Hepatocyte (in vitro differentiated cells): Measurements from ENCODE around the gene SLC4A3. TPM values are rescaled to one million over a fixed set of nuclear protein-coding genes. Genes with fewer than 3 reads are reported as not detected.

ENCODE experiments used
- DNase-seq: peaks from one replicate; pipeline ENCODE4 v3.0.0-alpha.2; 2016; ENCODE audit warnings: low spot score
- H2AFZ ChIP-seq: fragments of 200-600 bp; sonication (generic); 2 replicates; pipeline ENCODE4 v1.6.0; 2016; ENCODE audit warnings: antibody characterized with exemption, mild to moderate bottlenecking
- H3K27ac ChIP-seq: fragments of 200-600 bp; sonication (generic); 2 replicates; pipeline ENCODE4 v1.5.1; 2016; ENCODE audit warnings: mild to moderate bottlenecking
- H3K27me3 ChIP-seq: fragments of 200-600 bp; sonication (generic); 2 replicates; pipeline ENCODE4 v1.6.1; 2016
- H3K36me3 ChIP-seq: fragments of 200-600 bp; sonication (generic); replicated peaks from 2 replicates; pipeline ENCODE4 v1.5.1; 2016; ENCODE audit warnings: low read depth; ENCODE audit not compliant: insufficient read depth
- H3K4me1 ChIP-seq: fragments of 200-600 bp; sonication (generic); 2 replicates; pipeline ENCODE4 v1.5.1; 2016; ENCODE audit warnings: mild to moderate bottlenecking, moderate library complexity; ENCODE audit not compliant: insufficient read depth
- H3K4me2 ChIP-seq: fragments of 200-600 bp; sonication (generic); 2 replicates; pipeline ENCODE4 v1.6.0; 2016
- H3K4me3 ChIP-seq: fragments of 200-600 bp; sonication (generic); 2 replicates; pipeline ENCODE4 v1.5.1; 2016; ENCODE audit warnings: mild to moderate bottlenecking
- H3K79me2 ChIP-seq: fragments of 200-600 bp; sonication (generic); 2 replicates; pipeline ENCODE4 v1.6.0; 2017; ENCODE audit warnings: mild to moderate bottlenecking
- H3K9me2 ChIP-seq: fragments of 200-600 bp; sonication (generic); replicated peaks from 2 replicates; pipeline ENCODE4 v1.6.0; 2017; ENCODE audit warnings: mild to moderate bottlenecking; ENCODE audit not compliant: insufficient read depth
- H3K9me3 ChIP-seq: fragments of 200-600 bp; sonication (generic); 2 replicates; pipeline ENCODE4 v1.5.1; 2016; ENCODE audit warnings: low read depth, mild to moderate bottlenecking
- H4K20me1 ChIP-seq: fragments of 200-600 bp; sonication (generic); 2 replicates; pipeline ENCODE4 v1.6.0; 2016; ENCODE audit warnings: mild to moderate bottlenecking; ENCODE audit not compliant: insufficient read depth, poor library complexity, severe bottlenecking
- CTCF ChIP-seq: fragments of 200-600 bp; sonication (generic); IDR thresholded peaks from 2 replicates; pipeline ENCODE4 v1.5.1; 2016; ENCODE audit warnings: antibody characterized with exemption, mild to moderate bottlenecking; ENCODE audit not compliant: poor library complexity
- EZH2 ChIP-seq: fragments of 200-600 bp; sonication (generic); IDR thresholded peaks from 2 replicates; pipeline ENCODE4 v1.6.1; 2016; ENCODE audit warnings: antibody characterized with exemption, mild to moderate bottlenecking, borderline replicate concordance
- EZH2phosphoT487 ChIP-seq: fragments of 200-600 bp; sonication (generic); IDR thresholded peaks from one replicate; pipeline ENCODE4 v1.6.1; 2018; ENCODE audit warnings: antibody characterized with exemption, mild to moderate bottlenecking, low read depth, moderate library complexity; ENCODE audit not compliant: unreplicated experiment, severe bottlenecking
- WGBS: methylation state at CpG from one replicate; pipeline ENCODE4 v1.1.6; 2016; ENCODE audit warnings: low lambda C conversion rate; ENCODE audit errors: missing lambda C conversion rate; 5-methylcytosine and 5-hydroxymethylcytosine counted together
- polyA plus RNA-seq: library from polyadenylated mRNA; unstranded; fragments of >200 nt; fragmentation: Nextera tagmentation; extraction: Ambion mirVana; gene quantifications from 2 replicates; pipeline ENCODE4 v1.2.1, GENCODE V29; 2016
- total RNA-seq: library from RNA; depleted of rRNA; stranded (reverse); fragments of >200 nt; gene quantifications from 2 replicates; pipeline ENCODE4 v1.2.3, GENCODE V29; 2014

The SLC4A3 gene
- total and polyA plus RNA-seq, 2 experiments from 2014 or later, result 3.0 to 8.1 TPM

- no peaks in the 10 kb centered on the region for H3K9me3 ChIP-seq
- no peak for DNase-seq
- TF ChIP-seq EZH2 (no peak), EZH2phosphoT487 (no peak), CTCF (no peak)
- no peaks in the 10 kb centered on the region for H3K79me2 ChIP-seq
- peaks cover 7% of the 10 kb centered on the region for H3K4me1 ChIP-seq
- H4K20me1 ChIP-seq, result no peaks in the 10 kb centered on the region
- no peaks in the 10 kb centered on the region for H3K27me3 ChIP-seq
- no peak overlapping the region for H2AFZ ChIP-seq
- no peaks in the 10 kb centered on the region for H3K9me2 ChIP-seq
- no peak overlapping the region for H3K27ac ChIP-seq
- no peaks in the 10 kb centered on the region for H3K36me3 ChIP-seq
- no peak overlapping the region for H3K4me3 ChIP-seq
- H3K4me2 ChIP-seq, result no peak overlapping the region
- WGBS, result 93% methylated on average over 9 of the region's 9 CpGs
Measured at GRCh38 chr2:219631406-219631891, 4.0 kb downstream of the SLC4A3 start.

- Histone ChIP-seq H3K9me3 (no peaks in the 10 kb centered on the region), H3K79me2 (no peaks in the 10 kb centered on the region), H3K4me3 (no peak overlapping the region), H4K20me1 (no peaks in the 10 kb centered on the region), H3K36me3 (no peaks in the 10 kb centered on the region), H3K4me2 (no peak overlapping the region), H3K4me1 (peaks cover 7% of the 10 kb centered on the region), H2AFZ (no peak overlapping the region), H3K27me3 (no peaks in the 10 kb centered on the region), H3K9me2 (no peaks in the 10 kb centered on the region), H3K27ac (no peak overlapping the region)
- DNase-seq, result no peak
- 92% methylated on average over 32 of the region's 34 CpGs for WGBS
- TF ChIP-seq EZH2phosphoT487 (no peak), EZH2 (no peak), CTCF (no peak)
Measured at GRCh38 chr2:219631904-219632759, 4.7 kb downstream of the SLC4A3 start.

- peaks cover 6% of the 10 kb centered on the region for H3K4me1 ChIP-seq
- H2AFZ ChIP-seq, result no peak overlapping the region
- H3K79me2 ChIP-seq, result no peaks in the 10 kb centered on the region
- H3K9me2 ChIP-seq, result no peaks in the 10 kb centered on the region
- no peaks in the 10 kb centered on the region for H4K20me1 ChIP-seq
- WGBS, result 92% methylated on average over 8 of the region's 8 CpGs
- H3K27me3 ChIP-seq, result no peaks in the 10 kb centered on the region
- H3K9me3 ChIP-seq, result no peaks in the 10 kb centered on the region
- H3K27ac ChIP-seq, result no peak overlapping the region
- no peak overlapping the region for H3K4me3 ChIP-seq
- H3K36me3 ChIP-seq, result no peaks in the 10 kb centered on the region
- no peak for DNase-seq
- TF ChIP-seq CTCF (no peak), EZH2 (no peak), EZH2phosphoT487 (no peak)
- H3K4me2 ChIP-seq, result no peak overlapping the region
Measured at GRCh38 chr2:219632760-219633105, 5.3 kb downstream of the SLC4A3 start.
